Stimulated activated CD4-positive, alpha-beta T cell treated with anti-CD3 and anti-CD28 coated beads, Interleukin-12 subunit alpha, Interleukin-12 subunit beta, amount 100 ng/mL, for 48 hours (primary cell): ENCODE results near the gene TSPAN14.

Experiments
- DNase-seq, 3 donors: peaks; one replicate each; pipeline ENCODE4 v3.0.0-alpha.2; 2020; ENCODE audit warnings: low read depth in 2 of 3, low spot score in 1 of 3

The TSPAN14 gene

DNA sequence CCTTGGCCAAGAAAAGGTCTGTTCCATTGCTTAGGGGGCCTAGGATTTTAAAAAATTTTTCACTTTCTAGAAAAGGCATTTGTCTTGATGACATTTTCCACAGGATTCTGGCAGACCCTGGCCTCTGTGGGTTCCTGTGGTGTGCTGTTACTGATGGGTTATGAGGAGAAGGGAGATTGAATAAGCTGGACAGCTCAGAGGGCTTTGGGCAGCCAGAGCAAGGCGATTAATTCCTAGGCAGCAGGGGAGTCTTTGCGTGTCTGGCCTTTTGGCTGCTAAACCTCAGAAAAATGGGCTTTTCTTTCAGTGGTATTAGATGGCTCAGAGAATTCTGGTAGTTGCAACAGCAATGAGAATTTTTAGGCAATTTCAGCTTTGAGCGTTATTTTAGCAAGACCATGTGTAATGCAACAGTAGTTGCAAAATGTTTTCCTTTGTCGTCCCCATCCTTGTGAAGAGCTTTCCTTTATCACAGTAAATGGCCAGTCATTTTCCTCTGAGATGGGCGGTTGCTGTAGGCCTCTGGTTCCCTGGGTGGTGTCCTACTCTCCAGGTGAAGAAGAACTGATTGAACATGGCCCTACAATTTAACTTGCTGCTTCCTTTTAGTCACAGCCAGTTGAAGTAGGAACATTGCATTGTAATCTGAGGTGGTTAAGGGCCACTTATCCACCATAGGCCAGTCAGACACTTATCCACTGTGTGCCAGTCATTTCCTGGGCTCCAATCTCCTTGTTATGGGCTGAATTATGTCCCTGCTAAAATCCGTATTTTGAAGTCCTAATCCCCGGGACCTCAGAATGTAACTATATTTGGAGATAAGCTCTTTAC is 126.7 kb downstream of the TSPAN14 start:
- DNase-seq: no peak

GRCh38 chr10:80581469-80581835 is 127.3 kb downstream of the TSPAN14 start:
- no peak for DNase-seq

DNA sequence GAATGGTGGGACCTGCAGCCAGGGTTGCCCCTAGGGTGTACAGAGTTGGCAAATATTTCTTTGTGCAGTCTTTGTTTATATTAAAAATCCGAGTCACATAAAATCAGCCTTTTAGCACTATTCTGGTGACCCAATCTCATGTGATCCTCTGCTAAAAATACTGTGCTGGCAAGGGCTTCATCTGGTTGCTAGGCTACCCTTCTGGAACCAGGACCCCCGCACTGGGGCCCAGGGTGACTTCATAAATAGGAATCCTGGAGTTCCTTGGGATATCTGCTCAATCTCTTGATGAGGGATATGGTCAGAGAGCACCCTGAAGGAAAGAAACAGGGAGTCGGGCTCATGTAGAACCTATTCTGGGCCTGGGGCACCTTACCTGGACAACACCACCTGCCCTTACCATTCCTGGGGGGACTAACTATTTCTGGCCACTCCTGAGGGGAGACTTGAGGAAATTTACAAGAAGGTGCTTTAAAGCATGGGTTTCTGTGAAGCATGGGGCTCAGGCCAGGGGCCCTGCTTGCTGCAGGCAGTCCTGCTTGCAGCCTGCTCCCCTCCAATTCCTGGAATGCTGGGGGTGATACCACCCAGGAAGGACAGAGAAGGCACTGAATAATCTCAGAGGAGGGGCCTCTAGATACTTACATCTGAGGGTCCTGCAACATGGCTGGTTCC is 128.3 kb downstream of the TSPAN14 start:
- no peak for DNase-seq
